Bronchial epithelial cell (primary cell): Measurements from ENCODE around the gene ZNRF3. TPM values are rescaled to one million over a fixed set of nuclear protein-coding genes. Genes with fewer than 3 reads are reported as not detected.

Experiments used
- DNase-seq: peaks from one replicate; pipeline ENCODE4 v3.0.0-alpha.2; 2010; ENCODE audit warnings: low read depth
- FAIRE-seq: peaks from 2 replicates; lab custom pipeline; 2011; peaks lifted over from hg19 to GRCh38; lab: Jason Lieb, UNC
- H3K27me3 ChIP-seq: 2 replicates; pipeline ENCODE4 v1.5.1; 2011; ENCODE audit warnings: low read length; ENCODE audit not compliant: control insufficient read depth, insufficient read depth
- H3K36me3 ChIP-seq: 2 replicates; pipeline ENCODE4 v1.5.1; 2011; ENCODE audit warnings: low read length; ENCODE audit not compliant: control insufficient read depth, insufficient read depth
- H3K4me3 ChIP-seq: 2 replicates; pipeline ENCODE4 v1.5.1; 2011; ENCODE audit warnings: mild to moderate bottlenecking, low read depth, low read length, control low read depth
- CTCF ChIP-seq: IDR thresholded peaks from 2 replicates; pipeline ENCODE4 v1.5.1; 2011; ENCODE audit warnings: mild to moderate bottlenecking, moderate library complexity, low read length, control low read depth, inconsistent platforms; ENCODE audit not compliant: insufficient read depth, severe bottlenecking
- total RNA-seq: library from RNA; depleted of rRNA; stranded (reverse); fragments of >200 nt; gene quantifications from 2 replicates; pipeline ENCODE4 v1.2.1, GENCODE V29; 2014

Gene ZNRF3
- total RNA-seq, 1 donor from 2014 or later: 3.4 TPM

GRCh38 chr22:28983190-28983589 lies 99.8 kb downstream of the ZNRF3 start:
- FAIRE-seq (no peak), DNase-seq (peak; percentile 46)
- TF ChIP-seq CTCF: no peak
- H3K36me3 ChIP-seq: peaks cover 2% of the 10 kb centered on the region
- H3K27me3 ChIP-seq: no peaks in the 10 kb centered on the region
- no peak overlapping the region for H3K4me3 ChIP-seq

GRCh38 chr22:28983788-28984441 lies 100.5 kb downstream of the ZNRF3 start:
- TF ChIP-seq CTCF: no peak
- DNase-seq (peak; percentile 46), FAIRE-seq (no peak)

GRCh38 chr22:28984482-28985158 lies 101.2 kb downstream of the ZNRF3 start:
- Histone ChIP-seq H3K27me3 (no peaks in the 10 kb centered on the region), H3K4me3 (no peak overlapping the region), H3K36me3 (peaks cover 2% of the 10 kb centered on the region)
- FAIRE-seq (peak; percentile 28), DNase-seq (no peak)
- TF ChIP-seq CTCF: no peak

More at GRCh38 chr22:28983788-28984441, 100.5 kb downstream of the ZNRF3 start:
- Histone ChIP-seq H3K27me3 (no peaks in the 10 kb centered on the region), H3K36me3 (peaks cover 2% of the 10 kb centered on the region), H3K4me3 (no peak overlapping the region)

GRCh38 chr22:28985581-28986290 lies 102.4 kb downstream of the ZNRF3 start:
- TF ChIP-seq CTCF: no peak
- Histone ChIP-seq H3K27me3 (no peaks in the 10 kb centered on the region), H3K36me3 (peaks cover 2% of the 10 kb centered on the region), H3K4me3 (no peak overlapping the region)
- FAIRE-seq: no peak
- DNase-seq: no peak

GRCh38 chr22:28986366-28986765 lies 103.0 kb downstream of the ZNRF3 start:
- no peak overlapping the region for H3K4me3 ChIP-seq
- H3K27me3 ChIP-seq: no peaks in the 10 kb centered on the region
- TF ChIP-seq CTCF: no peak
- DNase-seq (no peak), FAIRE-seq (no peak)
- H3K36me3 ChIP-seq: peaks cover 2% of the 10 kb centered on the region
